CD4-positive, alpha-beta T cell (primary cell): ENCODE measurements around the gene PACSIN1. TPM values are rescaled to one million over a fixed set of nuclear protein-coding genes. Genes with fewer than 3 reads are reported as not detected.

Experiments used
- ATAC-seq: fragments of 200-7000 bp; cut with Tn5 transposase; one replicate; pipeline ENCODE4 v1.10.0; 2022; ENCODE audit warnings: mild to moderate bottlenecking; ENCODE audit not compliant: poor library complexity
- CTCF ChIA-PET: fragments of 350-600 bp; sonication (Branson Sonifier 250); formaldehyde crosslinking; loops from one replicate; lab custom pipeline; 2021; ENCODE audit warnings: antibody characterized with exemption, inconsistent platforms; lab: Charles Lee
- POLR2A ChIA-PET: fragments of 350-600 bp; sonication (Branson Sonifier 250); formaldehyde crosslinking; loops from one replicate; lab custom pipeline; 2021; ENCODE audit warnings: antibody characterized with exemption, inconsistent platforms; lab: Charles Lee
- DNase-seq, 14 experiments: peaks; one replicate each; pipeline ENCODE4 v3.0.0-alpha.2; 2013 to 2020; ENCODE audit warnings: mixed read lengths in 2 of 14
- H3K27ac ChIP-seq, 2 donors: one replicate each; pipeline versions ENCODE4 v1.5.1 to v1.7.0; 2013; ENCODE audit warnings: low read length in 2 of 2, low read depth in 1 of 2, mild to moderate bottlenecking in 1 of 2
- H3K27me3 ChIP-seq, 2 experiments: 1 replicate in 1 of 2; 2 replicates in 1 of 2; pipeline versions ENCODE4 v1.6.1 to v1.7.0; 2013; ENCODE audit warnings: low read length in 2 of 2, control low read depth in 1 of 2, mild to moderate bottlenecking in 1 of 2, moderate library complexity in 1 of 2; ENCODE audit not compliant: insufficient read depth in 2 of 2, control insufficient read depth in 1 of 2
- H3K36me3 ChIP-seq: one replicate; pipeline ENCODE4 v1.6.1; 2013; ENCODE audit warnings: low read length, control low read depth; ENCODE audit not compliant: insufficient read depth
- H3K4me1 ChIP-seq: one replicate; pipeline ENCODE4 v1.6.1; 2013; ENCODE audit warnings: low read length, control low read depth; ENCODE audit not compliant: insufficient read depth
- H3K4me3 ChIP-seq: one replicate; pipeline ENCODE4 v1.5.1; 2013; ENCODE audit warnings: mild to moderate bottlenecking, low read length, moderate library complexity
- H3K9me3 ChIP-seq, 2 experiments: 1 replicate in 1 of 2; 2 replicates in 1 of 2; pipeline versions ENCODE4 v1.6.1 to v1.7.0; 2013; ENCODE audit warnings: low read length in 2 of 2, mild to moderate bottlenecking in 2 of 2, control low read depth in 1 of 2, moderate library complexity in 1 of 2; ENCODE audit not compliant: control insufficient read depth in 1 of 2, insufficient read depth in 1 of 2
- H3K27ac Mint-ChIP-seq: one replicate; pipeline ENCODE4 v1.8.0; 2020; ENCODE audit warnings: mixed read lengths
- H3K27me3 Mint-ChIP-seq: one replicate; pipeline ENCODE4 v1.8.0; 2021; ENCODE audit warnings: mixed read lengths
- H3K36me3 Mint-ChIP-seq: one replicate; pipeline ENCODE4 v1.8.0; 2021; ENCODE audit warnings: low read depth, mixed read lengths
- H3K4me1 Mint-ChIP-seq: one replicate; pipeline ENCODE4 v1.8.0; 2021; ENCODE audit warnings: low read depth, mixed read lengths
- H3K4me3 Mint-ChIP-seq: one replicate; pipeline ENCODE4 v1.8.0; 2020; ENCODE audit warnings: mild to moderate bottlenecking, mixed read lengths
- H3K9me3 Mint-ChIP-seq: one replicate; pipeline ENCODE4 v1.8.0; 2020; ENCODE audit warnings: mixed read lengths
- intact Hi-C, 2 experiments: fragments of 100-400 bp; cut with DNase I in 1 of 2; cut with micrococcal nuclease in 1 of 2; formaldehyde crosslinking; loops; one replicate each; pipeline versions ENCODE4 v1.15.1 to v1.9.0; 2023 to 2025; cut with DNase I, micrococcal nuclease
- total RNA-seq, 174 experiments: library from RNA in 2 of 174; stranded (reverse) in 2 of 174; gene quantifications; one replicate each; pipeline ENCODE4 v1.2.3 and lab custom pipeline; 2021 to 2026
- TF ChIP-seq, protein P1 (sequence below): fragments of 200-600 bp; IDR thresholded peaks from one replicate; pipeline ENCODE4 v1.8.0; 2022; ENCODE audit warnings: antibody characterized with exemption, mild to moderate bottlenecking

PACSIN1 gene
- total RNA-seq, 2 experiments from 2014 or later: 1.3 to 1.4 TPM

- intact Hi-C loops: no loop called here
- CTCF ChIA-PET: no interaction called here
- no peaks in the 10 kb centered on the region for H3K27me3 ChIP-seq
- H3K27ac Mint-ChIP-seq: no peak overlapping the region
- no peaks in the 10 kb centered on the region for H3K4me1 Mint-ChIP-seq
- no peak overlapping the region for H3K27ac ChIP-seq
- H3K9me3 ChIP-seq: peaks cover 0 to 5% of the 10 kb centered on the region in 2 experiments
- ATAC-seq (no peak), DNase-seq (no peak)
- H3K27me3 Mint-ChIP-seq: no peaks in the 10 kb centered on the region
- no peaks in the 10 kb centered on the region for H3K36me3 ChIP-seq
- H3K4me1 ChIP-seq: no peaks in the 10 kb centered on the region
- no peak overlapping the region for H3K4me3 ChIP-seq
- TF ChIP-seq, protein P1, sequence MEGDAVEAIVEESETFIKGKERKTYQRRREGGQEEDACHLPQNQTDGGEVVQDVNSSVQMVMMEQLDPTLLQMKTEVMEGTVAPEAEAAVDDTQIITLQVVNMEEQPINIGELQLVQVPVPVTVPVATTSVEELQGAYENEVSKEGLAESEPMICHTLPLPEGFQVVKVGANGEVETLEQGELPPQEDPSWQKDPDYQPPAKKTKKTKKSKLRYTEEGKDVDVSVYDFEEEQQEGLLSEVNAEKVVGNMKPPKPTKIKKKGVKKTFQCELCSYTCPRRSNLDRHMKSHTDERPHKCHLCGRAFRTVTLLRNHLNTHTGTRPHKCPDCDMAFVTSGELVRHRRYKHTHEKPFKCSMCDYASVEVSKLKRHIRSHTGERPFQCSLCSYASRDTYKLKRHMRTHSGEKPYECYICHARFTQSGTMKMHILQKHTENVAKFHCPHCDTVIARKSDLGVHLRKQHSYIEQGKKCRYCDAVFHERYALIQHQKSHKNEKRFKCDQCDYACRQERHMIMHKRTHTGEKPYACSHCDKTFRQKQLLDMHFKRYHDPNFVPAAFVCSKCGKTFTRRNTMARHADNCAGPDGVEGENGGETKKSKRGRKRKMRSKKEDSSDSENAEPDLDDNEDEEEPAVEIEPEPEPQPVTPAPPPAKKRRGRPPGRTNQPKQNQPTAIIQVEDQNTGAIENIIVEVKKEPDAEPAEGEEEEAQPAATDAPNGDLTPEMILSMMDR: no peak
- H3K4me3 Mint-ChIP-seq: no peak overlapping the region
- POLR2A ChIA-PET: no interaction called here
- H3K9me3 Mint-ChIP-seq: peaks cover 5% of the 10 kb centered on the region
- H3K36me3 Mint-ChIP-seq: no peaks in the 10 kb centered on the region
These were observed 30.3 kb downstream of the PACSIN1 start for GRCh38 chr6:34496103-34496685.

GRCh38 chr6:34497411-34497810, 31.5 kb downstream of the PACSIN1 start:
- no peaks in the 10 kb centered on the region for H3K27me3 ChIP-seq
- H3K27ac ChIP-seq: no peak overlapping the region
- intact Hi-C loops: no loop called here
- Mint-ChIP-seq H3K4me1 (no peaks in the 10 kb centered on the region), H3K27me3 (no peaks in the 10 kb centered on the region), H3K4me3 (no peak overlapping the region), H3K9me3 (peaks cover 5% of the 10 kb centered on the region), H3K36me3 (no peaks in the 10 kb centered on the region), H3K27ac (no peak overlapping the region)
- DNase-seq: no peak
- no peaks in the 10 kb centered on the region for H3K36me3 ChIP-seq
- H3K9me3 ChIP-seq: peaks cover 0 to 10% of the 10 kb centered on the region in 2 experiments
- ATAC-seq: no peak
- CTCF ChIA-PET: interaction anchor here (0.7 kb wide), 1 partner anchor 28 kb away, joined by 3 read pairs; no protein-coding TSS in a partner anchor
- TF ChIP-seq, protein P1: no peak
- H3K4me1 ChIP-seq: no peaks in the 10 kb centered on the region
- POLR2A ChIA-PET: no interaction called here
- no peak overlapping the region for H3K4me3 ChIP-seq

GRCh38 chr6:34506718-34507117, 40.8 kb downstream of the PACSIN1 start:
- DNase-seq: no peak
- H3K36me3 ChIP-seq: no peaks in the 10 kb centered on the region
- intact Hi-C loops: no loop called here
- ATAC-seq: no peak
- no peaks in the 10 kb centered on the region for H3K4me1 ChIP-seq
- TF ChIP-seq, protein P1: no peak
- POLR2A ChIA-PET: no interaction called here
- no peaks in the 10 kb centered on the region for H3K36me3 Mint-ChIP-seq
- H3K27ac ChIP-seq: no peak overlapping the region
- peaks cover 0 to 5% of the 10 kb centered on the region in 2 experiments for H3K9me3 ChIP-seq
- H3K4me3 ChIP-seq: no peak overlapping the region
- no peaks in the 10 kb centered on the region for H3K27me3 Mint-ChIP-seq
- peaks cover 5% of the 10 kb centered on the region for H3K9me3 Mint-ChIP-seq
- H3K27ac Mint-ChIP-seq: no peak overlapping the region
- no peaks in the 10 kb centered on the region for H3K4me1 Mint-ChIP-seq
- H3K27me3 ChIP-seq: no peaks in the 10 kb centered on the region
- H3K4me3 Mint-ChIP-seq: no peak overlapping the region
- CTCF ChIA-PET: no interaction called here
